ENCODE results near the gene DPP9. TPM values are rescaled to one million over a fixed set of nuclear protein-coding genes. Genes with fewer than 3 reads are reported as not detected.

Gene DPP9
- total RNA-seq, 1 donor from 2014 or later: 17.1 TPM

- H3K27me3 Mint-ChIP-seq (ENCODE audit: insufficient read depth, low read depth): peaks cover 5% of the 10 kb centered on the region
- Histone ChIP-seq H3K9ac (no peak overlapping the region), H3K79me2 (ENCODE audit: low read depth) (no peaks in the 10 kb centered on the region), H3K27me3 (no peaks in the 10 kb centered on the region), H3K9me3 (ENCODE audit: low read depth) (no peaks in the 10 kb centered on the region), H3K4me1 (no peaks in the 10 kb centered on the region), H4K20me1 (ENCODE audit: low read depth) (peaks cover 6% of the 10 kb centered on the region), H3K36me3 (no peaks in the 10 kb centered on the region), H3F3A (ENCODE audit: low read depth) (no peaks in the 10 kb centered on the region), H3K4me3 (no peak overlapping the region), H3K4me2 (no peak overlapping the region), H2AFZ (replicated peaks) (no peak overlapping the region), H3K27ac (no peak overlapping the region)
- H3K36me3 Mint-ChIP-seq: peaks cover 3% of the 10 kb centered on the region
- no peak overlapping the region for H3K27ac Mint-ChIP-seq
- TF ChIP-seq CTCF (IDR thresholded peaks at IDR 0.05) (no peak), EZH2 (IDR thresholded peaks at IDR 0.05) (no peak), EZH2phosphoT487 (IDR thresholded peaks at IDR 0.05) (no peak)
- no peaks in the 10 kb centered on the region for H3K4me1 Mint-ChIP-seq
- DNase-seq (ENCODE audit: low spot score): no peak
- no peaks in the 10 kb centered on the region for H3K9me3 Mint-ChIP-seq
- peak overlapping the region; percentile 41 for H3K4me3 Mint-ChIP-seq
These were observed 73.5 kb downstream of the DPP9 start for GRCh38 chr19:4650159-4650558.

GRCh38 chr19:4649392-4650047, 74.1 kb downstream of the DPP9 start:
- no peak for DNase-seq (ENCODE audit: low spot score)
- H3K27ac Mint-ChIP-seq: peak overlapping the region; percentile 21

GRCh38 chr19:4647676-4648644, 75.7 kb downstream of the DPP9 start:
- no peaks in the 10 kb centered on the region for H3F3A ChIP-seq (ENCODE audit: low read depth)
- no peaks in the 10 kb centered on the region for H3K36me3 ChIP-seq
- peaks cover 1% of the 10 kb centered on the region for H3K36me3 Mint-ChIP-seq
- peaks cover 6% of the 10 kb centered on the region for H4K20me1 ChIP-seq (ENCODE audit: low read depth)
- no peak overlapping the region for H3K27ac ChIP-seq
- no peak for DNase-seq (ENCODE audit: low spot score)
- no peaks in the 10 kb centered on the region for H3K9me3 Mint-ChIP-seq
- no peak overlapping the region for H3K27ac Mint-ChIP-seq
- H3K27me3 Mint-ChIP-seq (ENCODE audit: insufficient read depth, low read depth): peaks cover 5% of the 10 kb centered on the region
- no peak overlapping the region for H2AFZ ChIP-seq (replicated peaks)
- H3K9me3 ChIP-seq (ENCODE audit: low read depth): no peaks in the 10 kb centered on the region
- no peak overlapping the region for H3K9ac ChIP-seq
- H3K27me3 ChIP-seq: no peaks in the 10 kb centered on the region
- TF ChIP-seq EZH2 (IDR thresholded peaks at IDR 0.05): no peak
- peak; percentile 13 for TF ChIP-seq CTCF (IDR thresholded peaks at IDR 0.05)
- no peak for TF ChIP-seq EZH2phosphoT487 (IDR thresholded peaks at IDR 0.05)
- H3K79me2 ChIP-seq (ENCODE audit: low read depth): no peaks in the 10 kb centered on the region
- H3K4me2 ChIP-seq: no peak overlapping the region
- H3K4me1 ChIP-seq: no peaks in the 10 kb centered on the region
- H3K4me3 Mint-ChIP-seq: no peak overlapping the region
- no peak overlapping the region for H3K4me3 ChIP-seq
- no peaks in the 10 kb centered on the region for H3K4me1 Mint-ChIP-seq

More at GRCh38 chr19:4649392-4650047, 74.1 kb downstream of the DPP9 start:
- Histone ChIP-seq H3K27me3 (no peaks in the 10 kb centered on the region), H3K79me2 (ENCODE audit: low read depth) (no peaks in the 10 kb centered on the region), H2AFZ (replicated peaks) (no peak overlapping the region), H3K4me3 (no peak overlapping the region), H3K9me3 (ENCODE audit: low read depth) (no peaks in the 10 kb centered on the region), H4K20me1 (ENCODE audit: low read depth) (peaks cover 6% of the 10 kb centered on the region), H3F3A (ENCODE audit: low read depth) (no peaks in the 10 kb centered on the region), H3K4me1 (no peaks in the 10 kb centered on the region), H3K4me2 (no peak overlapping the region), H3K9ac (no peak overlapping the region), H3K36me3 (no peaks in the 10 kb centered on the region), H3K27ac (no peak overlapping the region)
- Mint-ChIP-seq H3K36me3 (peaks cover 3% of the 10 kb centered on the region), H3K4me3 (no peak overlapping the region), H3K9me3 (no peaks in the 10 kb centered on the region), H3K4me1 (no peaks in the 10 kb centered on the region), H3K27me3 (ENCODE audit: insufficient read depth, low read depth) (peaks cover 5% of the 10 kb centered on the region)
- no peak for TF ChIP-seq EZH2 (IDR thresholded peaks at IDR 0.05)
- no peak for TF ChIP-seq CTCF (IDR thresholded peaks at IDR 0.05)
- TF ChIP-seq EZH2phosphoT487 (IDR thresholded peaks at IDR 0.05): no peak

All from neural progenitor cell (in vitro differentiated cells).